HepG2 (cell line): ENCODE data around the gene GOLGA8B. TPM values are rescaled to one million over a fixed set of nuclear protein-coding genes. Genes with fewer than 3 reads are reported as not detected.

Experiments used
- ADNP ChIP-seq: sonication (generic); formaldehyde crosslinking; IDR thresholded peaks from 2 replicates; pipeline ENCODE4 v1.4.0; 2020; ENCODE audit warnings: missing genetic modification reagents
- FOXK1 ChIP-seq: sonication (generic); formaldehyde crosslinking; IDR thresholded peaks from 2 replicates; pipeline ENCODE4 v1.4.0; 2020; ENCODE audit warnings: low read depth, missing genetic modification reagents, borderline replicate concordance
- GATAD1 ChIP-seq: IDR thresholded peaks from 2 replicates; pipeline ENCODE4 v1.6.1; 2016; ENCODE audit warnings: missing genetic modification reagents, missing compliant biosample characterization
- IRF1 ChIP-seq: sonication (generic); formaldehyde crosslinking; IDR thresholded peaks from 2 replicates; pipeline ENCODE4 v1.4.0; 2020; ENCODE audit warnings: low read depth, mild to moderate bottlenecking, missing genetic modification reagents
- NR1H2 ChIP-seq: sonication (generic); formaldehyde crosslinking; IDR thresholded peaks from 2 replicates; pipeline ENCODE4 v1.8.1; 2022; ENCODE audit warnings: low read depth, missing genetic modification reagents, borderline replicate concordance
- ZBTB33 ChIP-seq: sonication (generic); formaldehyde crosslinking; IDR thresholded peaks from 2 replicates; pipeline ENCODE4 v1.4.0; 2020; ENCODE audit warnings: missing genetic modification reagents
- ZNF142 ChIP-seq: sonication (generic); formaldehyde crosslinking; IDR thresholded peaks from 2 replicates; pipeline ENCODE4 v1.4.0; 2020; ENCODE audit warnings: missing genetic modification reagents
- ZNF543 ChIP-seq: sonication (generic); formaldehyde crosslinking; IDR thresholded peaks from 2 replicates; pipeline ENCODE4 v1.4.0; 2020; ENCODE audit warnings: mild to moderate bottlenecking, missing genetic modification reagents
- ZNF766 ChIP-seq: sonication (generic); formaldehyde crosslinking; IDR thresholded peaks from 2 replicates; pipeline ENCODE4 v1.5.0; 2020; ENCODE audit warnings: missing genetic modification reagents, borderline replicate concordance
- polyA plus RNA-seq, 8 experiments: library from polyadenylated mRNA; depleted of rRNA in 3 of 8; stranded (reverse) in 7 of 8; unstranded in 1 of 8; fragments of >200 nt; fragmentation: Illumina TruSeq in 4 of 8; extraction: Trizol in 4 of 8; gene quantifications; 2 replicates each; pipeline versions ENCODE4 v1.2.1 to v1.2.3, GENCODE V29; 2011 to 2016; ENCODE audit warnings: low read depth in 4 of 8, missing spikeins in 1 of 8, mixed read lengths in 1 of 8; ENCODE audit not compliant: insufficient read depth in 1 of 8
- total RNA-seq, 5 experiments: library from RNA; depleted of rRNA; stranded (reverse); fragments of >200 nt; fragmentation: Illumina TruSeq; extraction: Trizol; gene quantifications; 2 replicates each; pipeline ENCODE4 v1.2.3, GENCODE V29; 2016; ENCODE audit warnings: low read depth in 1 of 5
- TF ChIP-seq, protein P1 (sequence below): sonication (generic); formaldehyde crosslinking; IDR thresholded peaks from 2 replicates; pipeline ENCODE4 v1.8.0; 2023; ENCODE audit warnings: mild to moderate bottlenecking, missing genetic modification reagents
- TF ChIP-seq, protein P2 (sequence below): IDR thresholded peaks from 2 replicates; pipeline ENCODE4 v1.6.1; 2016; ENCODE audit warnings: low read depth, missing genetic modification reagents, missing compliant biosample characterization

GOLGA8B gene
- total and polyA plus RNA-seq, 2 of the 13 experiments (the other 11 are each of a cell fraction or from before 2014, with no cell fraction given), result 38.8 to 89.0 TPM

DNA sequence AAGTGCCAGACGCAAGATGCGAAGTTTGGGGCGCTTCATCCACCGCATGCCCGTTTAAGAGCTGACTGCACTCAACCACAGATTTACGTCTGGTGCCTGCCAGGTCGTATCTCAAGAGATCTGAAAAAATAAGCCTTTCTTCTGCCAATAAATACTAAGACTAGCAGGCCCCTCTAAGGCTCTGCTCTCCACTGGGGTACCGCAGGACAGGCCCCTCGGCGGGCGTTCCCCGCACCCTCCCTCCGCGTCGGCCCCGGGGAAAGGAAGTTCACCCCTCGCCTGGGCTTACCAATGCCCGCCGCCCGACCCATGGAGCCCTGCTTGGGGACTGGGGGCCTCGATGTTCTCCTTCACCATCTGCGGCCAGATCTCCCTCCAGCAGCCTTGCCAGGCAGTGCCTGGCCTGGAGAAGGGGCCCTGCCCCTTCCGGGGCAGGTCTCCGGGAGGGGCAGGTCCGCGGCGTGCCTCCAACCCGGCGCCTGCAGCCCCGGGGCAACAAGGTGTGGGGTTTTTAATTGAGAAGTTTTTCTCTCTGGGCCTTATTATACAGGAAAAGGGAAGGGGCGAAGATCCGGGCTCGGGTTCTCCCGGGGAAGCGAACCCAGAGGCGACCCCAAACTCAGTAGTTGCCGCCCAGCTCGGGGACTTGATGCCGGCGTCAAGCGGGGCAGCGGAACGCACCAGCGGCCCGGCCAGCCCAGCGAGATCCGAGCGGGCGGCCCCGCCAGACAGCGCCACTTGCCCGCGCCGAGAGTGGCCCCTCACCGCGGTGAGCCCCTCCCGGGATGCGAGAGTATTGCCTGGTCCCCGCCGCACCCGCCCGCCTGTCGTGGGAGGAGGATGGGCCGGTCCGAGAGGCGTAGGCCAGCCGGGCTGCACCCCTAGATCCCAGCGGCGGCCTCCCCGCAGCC lies 735 bp downstream of the GOLGA8B start (continued):
- TF ChIP-seq ZNF142 (peak; percentile 82; the same call in 1 of the 2 replicates), FOXK1 (CRISPR knock-in tag) (no peak), ZNF766 (CRISPR knock-in tag) (no peak), ADNP (CRISPR knock-in tag) (no peak), IRF1 (CRISPR knock-in tag) (no peak), NR1H2 (no peak), GATAD1 (0 out of 2 replicates have a peak, but pooled peaks have one; percentile 17), ZBTB33 (CRISPR knock-in tag) (no peak), ZNF543 (no peak)
- TF ChIP-seq, protein P1, sequence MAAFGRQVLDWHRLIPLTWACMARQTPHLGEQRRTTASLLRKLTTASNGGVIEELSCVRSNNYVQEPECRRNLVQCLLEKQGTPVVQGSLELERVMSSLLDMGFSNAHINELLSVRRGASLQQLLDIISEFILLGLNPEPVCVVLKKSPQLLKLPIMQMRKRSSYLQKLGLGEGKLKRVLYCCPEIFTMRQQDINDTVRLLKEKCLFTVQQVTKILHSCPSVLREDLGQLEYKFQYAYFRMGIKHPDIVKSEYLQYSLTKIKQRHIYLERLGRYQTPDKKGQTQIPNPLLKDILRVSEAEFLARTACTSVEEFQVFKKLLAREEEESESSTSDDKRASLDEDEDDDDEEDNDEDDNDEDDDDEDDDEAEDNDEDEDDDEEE, result no peak
- TF ChIP-seq, protein P2, sequence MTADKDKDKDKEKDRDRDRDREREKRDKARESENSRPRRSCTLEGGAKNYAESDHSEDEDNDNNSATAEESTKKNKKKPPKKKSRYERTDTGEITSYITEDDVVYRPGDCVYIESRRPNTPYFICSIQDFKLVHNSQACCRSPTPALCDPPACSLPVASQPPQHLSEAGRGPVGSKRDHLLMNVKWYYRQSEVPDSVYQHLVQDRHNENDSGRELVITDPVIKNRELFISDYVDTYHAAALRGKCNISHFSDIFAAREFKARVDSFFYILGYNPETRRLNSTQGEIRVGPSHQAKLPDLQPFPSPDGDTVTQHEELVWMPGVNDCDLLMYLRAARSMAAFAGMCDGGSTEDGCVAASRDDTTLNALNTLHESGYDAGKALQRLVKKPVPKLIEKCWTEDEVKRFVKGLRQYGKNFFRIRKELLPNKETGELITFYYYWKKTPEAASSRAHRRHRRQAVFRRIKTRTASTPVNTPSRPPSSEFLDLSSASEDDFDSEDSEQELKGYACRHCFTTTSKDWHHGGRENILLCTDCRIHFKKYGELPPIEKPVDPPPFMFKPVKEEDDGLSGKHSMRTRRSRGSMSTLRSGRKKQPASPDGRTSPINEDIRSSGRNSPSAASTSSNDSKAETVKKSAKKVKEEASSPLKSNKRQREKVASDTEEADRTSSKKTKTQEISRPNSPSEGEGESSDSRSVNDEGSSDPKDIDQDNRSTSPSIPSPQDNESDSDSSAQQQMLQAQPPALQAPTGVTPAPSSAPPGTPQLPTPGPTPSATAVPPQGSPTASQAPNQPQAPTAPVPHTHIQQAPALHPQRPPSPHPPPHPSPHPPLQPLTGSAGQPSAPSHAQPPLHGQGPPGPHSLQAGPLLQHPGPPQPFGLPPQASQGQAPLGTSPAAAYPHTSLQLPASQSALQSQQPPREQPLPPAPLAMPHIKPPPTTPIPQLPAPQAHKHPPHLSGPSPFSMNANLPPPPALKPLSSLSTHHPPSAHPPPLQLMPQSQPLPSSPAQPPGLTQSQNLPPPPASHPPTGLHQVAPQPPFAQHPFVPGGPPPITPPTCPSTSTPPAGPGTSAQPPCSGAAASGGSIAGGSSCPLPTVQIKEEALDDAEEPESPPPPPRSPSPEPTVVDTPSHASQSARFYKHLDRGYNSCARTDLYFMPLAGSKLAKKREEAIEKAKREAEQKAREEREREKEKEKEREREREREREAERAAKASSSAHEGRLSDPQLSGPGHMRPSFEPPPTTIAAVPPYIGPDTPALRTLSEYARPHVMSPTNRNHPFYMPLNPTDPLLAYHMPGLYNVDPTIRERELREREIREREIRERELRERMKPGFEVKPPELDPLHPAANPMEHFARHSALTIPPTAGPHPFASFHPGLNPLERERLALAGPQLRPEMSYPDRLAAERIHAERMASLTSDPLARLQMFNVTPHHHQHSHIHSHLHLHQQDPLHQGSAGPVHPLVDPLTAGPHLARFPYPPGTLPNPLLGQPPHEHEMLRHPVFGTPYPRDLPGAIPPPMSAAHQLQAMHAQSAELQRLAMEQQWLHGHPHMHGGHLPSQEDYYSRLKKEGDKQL, result no peak
